Brain microvascular endothelial cell (primary cell): Measurements from ENCODE around the gene BUB3.

ENCODE experiments used
- DNase-seq: peaks from one replicate; pipeline ENCODE4 v3.0.0-alpha.2; 2020
- H3K27ac ChIP-seq: fragments of 250-450 bp; sonication (Bioruptor Pico); 2 replicates; pipeline ENCODE4 v1.5.1; 2020; ENCODE audit warnings: mild to moderate bottlenecking, moderate library complexity
- H3K27me3 ChIP-seq: fragments of 250-450 bp; sonication (Bioruptor Pico); replicated peaks from 2 replicates; pipeline ENCODE4 v1.5.1; 2020; ENCODE audit warnings: mild to moderate bottlenecking
- H3K36me3 ChIP-seq: fragments of 250-450 bp; sonication (Bioruptor Pico); replicated peaks from 2 replicates; pipeline ENCODE4 v1.5.1; 2020; ENCODE audit warnings: mild to moderate bottlenecking
- H3K4me3 ChIP-seq: 2 replicates; pipeline ENCODE4 v1.5.1; 2011; ENCODE audit warnings: low read depth, mild to moderate bottlenecking, control low read depth, low read length, moderate library complexity
- in situ Hi-C: cut with HindIII; loops from 2 replicates; pipeline ENCODE4 v1.10.0; 2017; ENCODE audit warnings: low sequenced_read_pairs, low pct_ligation_motif_present
- TF ChIP-seq, protein P1 (sequence below): IDR thresholded peaks from 2 replicates; pipeline ENCODE4 v1.5.1; 2011; ENCODE audit warnings: low read depth, mild to moderate bottlenecking, moderate library complexity, low read length, control low read depth, inconsistent platforms; ENCODE audit errors: missing control alignments

The BUB3 gene

DNA sequence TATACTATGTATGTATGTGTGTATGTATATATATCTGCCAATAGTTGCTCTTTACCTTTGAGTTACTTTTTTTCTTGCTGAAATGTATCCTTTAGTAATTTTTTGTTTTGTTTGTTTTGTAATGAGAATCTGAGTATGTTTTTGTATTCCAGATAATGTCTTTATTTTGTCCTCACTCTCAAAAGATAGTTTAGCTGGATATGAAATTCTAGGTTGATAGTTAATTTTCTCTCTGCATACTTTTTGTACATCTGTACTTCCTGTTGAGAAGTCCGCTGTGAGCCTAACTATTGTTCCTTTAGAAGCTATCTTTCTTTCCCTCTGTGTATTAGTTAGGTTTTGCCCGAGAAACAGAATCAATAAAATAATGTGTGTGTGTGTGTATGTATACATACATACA, 29.5 kb downstream of the BUB3 start:
- no peak for DNase-seq
- in situ Hi-C loops, result no loop called here
- TF ChIP-seq, protein P1, sequence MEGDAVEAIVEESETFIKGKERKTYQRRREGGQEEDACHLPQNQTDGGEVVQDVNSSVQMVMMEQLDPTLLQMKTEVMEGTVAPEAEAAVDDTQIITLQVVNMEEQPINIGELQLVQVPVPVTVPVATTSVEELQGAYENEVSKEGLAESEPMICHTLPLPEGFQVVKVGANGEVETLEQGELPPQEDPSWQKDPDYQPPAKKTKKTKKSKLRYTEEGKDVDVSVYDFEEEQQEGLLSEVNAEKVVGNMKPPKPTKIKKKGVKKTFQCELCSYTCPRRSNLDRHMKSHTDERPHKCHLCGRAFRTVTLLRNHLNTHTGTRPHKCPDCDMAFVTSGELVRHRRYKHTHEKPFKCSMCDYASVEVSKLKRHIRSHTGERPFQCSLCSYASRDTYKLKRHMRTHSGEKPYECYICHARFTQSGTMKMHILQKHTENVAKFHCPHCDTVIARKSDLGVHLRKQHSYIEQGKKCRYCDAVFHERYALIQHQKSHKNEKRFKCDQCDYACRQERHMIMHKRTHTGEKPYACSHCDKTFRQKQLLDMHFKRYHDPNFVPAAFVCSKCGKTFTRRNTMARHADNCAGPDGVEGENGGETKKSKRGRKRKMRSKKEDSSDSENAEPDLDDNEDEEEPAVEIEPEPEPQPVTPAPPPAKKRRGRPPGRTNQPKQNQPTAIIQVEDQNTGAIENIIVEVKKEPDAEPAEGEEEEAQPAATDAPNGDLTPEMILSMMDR, result no peak
- H3K27ac ChIP-seq, result no peak overlapping the region
- H3K36me3 ChIP-seq, result no peaks in the 10 kb centered on the region
- H3K4me3 ChIP-seq, result no peak overlapping the region
- H3K27me3 ChIP-seq, result no peaks in the 10 kb centered on the region

DNA sequence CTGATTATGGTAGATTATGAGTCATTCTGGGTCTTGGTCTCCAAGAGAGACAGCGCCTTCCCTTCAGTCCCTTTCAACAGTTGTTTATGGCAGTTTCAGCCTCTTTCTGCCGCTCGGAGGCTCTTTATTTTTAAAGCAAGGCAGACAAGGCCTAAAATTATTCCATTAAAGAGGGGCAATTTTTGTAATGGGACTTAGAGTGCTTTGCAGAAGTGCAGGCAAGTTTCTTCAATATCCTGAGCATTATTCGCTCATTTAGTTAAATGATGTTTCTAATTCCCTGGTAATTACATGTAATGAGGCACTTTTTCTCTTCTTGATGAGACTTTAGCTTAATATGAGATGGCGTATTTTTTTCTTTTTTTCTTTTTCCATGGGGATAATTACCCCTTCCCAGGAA, 33.6 kb downstream of the BUB3 start:
- DNase-seq, result no peak
- TF ChIP-seq, protein P1, result no peak
- Histone ChIP-seq H3K27me3 (no peaks in the 10 kb centered on the region), H3K27ac (no peak overlapping the region), H3K4me3 (no peak overlapping the region), H3K36me3 (no peaks in the 10 kb centered on the region)
- in situ Hi-C loops, result no loop called here

- Histone ChIP-seq H3K36me3 (no peaks in the 10 kb centered on the region), H3K27ac (no peak overlapping the region), H3K27me3 (no peaks in the 10 kb centered on the region), H3K4me3 (no peak overlapping the region)
- in situ Hi-C loops, result no loop called here
- TF ChIP-seq, protein P1, result no peak
- no peak for DNase-seq
Observed at GRCh38 chr10:123191886-123192285, 37.7 kb downstream of the BUB3 start.

DNA sequence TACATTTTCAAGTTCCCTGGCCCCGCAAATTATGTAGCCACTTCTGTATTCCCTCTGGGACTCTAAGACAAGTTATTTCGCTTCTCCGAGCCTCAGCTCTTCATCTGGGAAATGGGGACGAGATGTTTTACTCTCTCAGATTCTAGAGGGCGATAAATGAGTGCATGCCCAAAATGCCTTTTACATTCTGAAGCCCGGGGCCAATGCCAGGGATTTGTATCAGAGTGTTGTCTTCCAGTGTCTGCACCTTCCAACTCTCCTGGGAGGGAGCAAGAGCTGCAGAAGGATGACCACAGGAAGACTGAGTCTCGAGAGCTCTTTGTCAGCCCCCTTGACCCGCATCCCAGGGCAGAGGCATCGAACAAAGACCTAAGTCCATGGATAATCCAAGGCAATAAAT, 39.9 kb downstream of the BUB3 start:
- no peak for DNase-seq
- TF ChIP-seq, protein P1, result no peak
- no peak overlapping the region for H3K4me3 ChIP-seq
- no peak overlapping the region for H3K27ac ChIP-seq
- H3K27me3 ChIP-seq, result no peaks in the 10 kb centered on the region
- in situ Hi-C loops, result no loop called here
- no peaks in the 10 kb centered on the region for H3K36me3 ChIP-seq

DNA sequence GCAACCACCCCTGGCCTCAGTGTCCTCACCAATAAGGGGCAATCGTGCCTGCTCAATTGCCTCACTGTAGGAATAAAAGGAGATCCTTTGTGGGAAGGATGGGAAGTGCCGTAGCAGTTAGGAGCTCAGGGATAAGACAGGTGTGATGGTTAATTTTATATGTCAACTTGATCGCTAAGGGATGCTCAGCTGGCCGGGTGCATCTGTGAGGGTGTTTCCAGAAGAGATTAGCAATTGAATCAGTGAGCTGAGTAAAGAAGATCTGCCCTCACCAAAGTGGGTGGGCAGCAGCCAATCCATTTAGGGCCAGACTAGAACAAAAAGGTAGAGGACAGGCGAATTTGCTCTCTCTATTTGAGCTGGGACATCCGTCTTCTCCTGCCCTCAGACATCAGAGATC, 46.3 kb downstream of the BUB3 start:
- Histone ChIP-seq H3K27ac (no peak overlapping the region), H3K36me3 (no peaks in the 10 kb centered on the region), H3K4me3 (no peak overlapping the region), H3K27me3 (no peaks in the 10 kb centered on the region)
- DNase-seq, result no peak
- TF ChIP-seq, protein P1, result no peak
- in situ Hi-C loops, result no loop called here

GRCh38 chr10:123202506-123202905, 48.3 kb downstream of the BUB3 start:
- H3K4me3 ChIP-seq, result no peak overlapping the region
- no peaks in the 10 kb centered on the region for H3K27me3 ChIP-seq
- H3K27ac ChIP-seq, result no peak overlapping the region
- TF ChIP-seq, protein P1, result no peak
- H3K36me3 ChIP-seq, result no peaks in the 10 kb centered on the region
- in situ Hi-C loops, result no loop called here
- no peak for DNase-seq
